Pancreas (tissue), 10 donors: ENCODE measurements around the gene CCDC38. TPM values are rescaled to one million over a fixed set of nuclear protein-coding genes. Genes with fewer than 3 reads are reported as not detected.
A peak's percentile ranks its signal among the peaks of the same experiment; 100 is the strongest.

Experiments used
- ATAC-seq, 4 donors: fragments of 200-7000 bp; cut with Tn5 transposase; one replicate each; pipeline versions ENCODE4 v1.8.0 to v1.9.1; 2020; ENCODE audit warnings: mild to moderate bottlenecking in 4 of 4, moderate library complexity in 4 of 4
- DNase-seq, 6 donors: peaks; one replicate each; pipeline ENCODE4 v3.0.0-alpha.2; 2020
- FAIRE-seq: peaks from 2 replicates; lab custom pipeline; 2012; peaks lifted over from hg19 to GRCh38; lab: Jason Lieb, UNC
- H3K27ac ChIP-seq, 4 donors: fragments of 200-600 bp; sonication (generic); 1 replicate in 3 of 4; 2 replicates in 1 of 4; pipeline versions ENCODE4 v1.5.0 to v1.8.0; 2020
- H3K27me3 ChIP-seq, 4 donors: fragments of 200-600 bp; one replicate each; pipeline ENCODE4 v1.8.0; 2021
- H3K36me3 ChIP-seq, 3 donors: fragments of 200-600 bp; sonication (generic) in 1 of 3; one replicate each; pipeline versions ENCODE4 v1.5.0 to v1.8.0; 2020 to 2021
- H3K4me1 ChIP-seq, 3 donors: fragments of 200-600 bp; one replicate each; pipeline ENCODE4 v1.8.0; 2021
- H3K4me3 ChIP-seq, 4 donors: fragments of 200-600 bp; sonication (generic) in 2 of 4; one replicate each; pipeline versions ENCODE4 v1.5.0 to v1.8.0; 2020 to 2021
- H3K9me3 ChIP-seq, 4 donors: fragments of 200-600 bp; one replicate each; pipeline ENCODE4 v1.8.0; 2021
- CTCF ChIP-seq, 4 donors: fragments of 200-600 bp; sonication (generic) in 3 of 4; IDR thresholded peaks; one replicate each; pipeline versions ENCODE4 v1.5.0 to v1.8.0; 2021; ENCODE audit warnings: antibody characterized with exemption in 4 of 4
- WGBS, 2 donors: extraction: QIAGEN DNeasy Blood & Tissue Kit; methylation state at CpG; one replicate each; pipeline ENCODE4 v1.1.7; 2013; 5-methylcytosine and 5-hydroxymethylcytosine counted together
- intact Hi-C, 3 donors: fragments of 100-400 bp; cut with DNase I; formaldehyde crosslinking; loops; one replicate each; pipeline versions ENCODE4 v1.11.1 to v1.14.2; 2022
- polyA plus RNA-seq, 2 donors: library from polyadenylated mRNA; stranded (reverse); fragments of 200-250 nt; gene quantifications; one replicate each; pipeline ENCODE4 v1.2.3, GENCODE V29; 2013
- total RNA-seq, 6 donors: library from RNA; stranded (reverse); fragmentation: NEBNext Ultra II Directional in 4 of 6; extraction: Animal tissue kit (Norgen Biotek cat#: 25700) in 4 of 6; gene quantifications; one replicate each; pipeline versions ENCODE4 v1.2.1 to v1.2.4, GENCODE V29; 2021 to 2023
- donor health status: healthy with polysubstance abuse.
- donor health status: DM: no; HTN: no; CAD: no; lungs with moderate emphysema.
- donor health status: DM: no; HTN: no; CAD: no.
- donor health status: control.
- donor health status: control.
- donor health status: Bipolar disorder and iron deficiency.
- donor health status: DM: yes; HTN: yes; CAD: no.
- donor health status: DM: no; HTN: no; CAD: no.
- donor health status: DM: no; HTN: no; CAD: no.
- donor health status: DM: yes; HTN: yes; CAD: no.

Gene CCDC38
- total and polyA plus RNA-seq, 8 donors: 0.05 TPM; not detected in 7

DNA sequence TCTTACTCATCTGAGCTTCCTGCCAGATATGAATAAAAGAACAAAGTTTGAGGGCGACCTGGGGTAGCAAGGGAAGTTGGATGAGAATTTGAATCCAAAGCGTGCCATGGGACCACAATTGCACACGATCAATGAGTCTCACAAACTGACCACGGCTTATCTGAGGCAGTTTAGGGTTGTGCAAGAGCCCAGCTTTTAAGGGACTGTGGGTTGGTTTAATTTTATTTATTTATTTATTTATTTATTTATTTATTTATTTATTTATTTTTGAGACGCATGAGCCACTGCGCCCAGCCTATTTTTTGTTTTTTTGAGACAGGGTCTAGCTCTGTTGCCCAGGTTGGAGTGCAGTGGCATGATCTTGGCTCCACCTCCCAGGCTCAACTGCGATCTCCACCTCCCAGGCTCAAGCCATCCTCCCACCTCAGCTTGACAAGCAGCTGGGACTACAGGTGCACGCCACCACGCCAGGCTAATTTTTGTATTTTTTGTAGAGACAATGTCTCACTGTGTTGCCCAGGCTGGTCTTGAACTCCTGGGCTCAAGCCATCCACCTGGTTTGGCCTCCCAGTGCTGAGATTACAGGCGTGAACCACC lies 1.8 kb upstream of the CCDC38 start:
- Histone ChIP-seq H3K27me3 (no peaks in the 10 kb centered on the region), H3K4me1 (peaks cover 0 to 7% (median 0%) of the 10 kb centered on the region in 3 donors), H3K9me3 (no peaks in the 10 kb centered on the region), H3K27ac (no peak overlapping the region), H3K36me3 (no peaks in the 10 kb centered on the region), H3K4me3 (peak overlapping the region in 1 of 4 donors; percentile 85)
- no peak for TF ChIP-seq CTCF (IDR thresholded peaks at IDR 0.05)
- intact Hi-C loops: no loop called here
- FAIRE-seq (no peak), ATAC-seq (no peak), DNase-seq (no peak)
- 81 to 85% methylated on average over 10 of the region's 10 CpGs for WGBS, 2 donors

DNA sequence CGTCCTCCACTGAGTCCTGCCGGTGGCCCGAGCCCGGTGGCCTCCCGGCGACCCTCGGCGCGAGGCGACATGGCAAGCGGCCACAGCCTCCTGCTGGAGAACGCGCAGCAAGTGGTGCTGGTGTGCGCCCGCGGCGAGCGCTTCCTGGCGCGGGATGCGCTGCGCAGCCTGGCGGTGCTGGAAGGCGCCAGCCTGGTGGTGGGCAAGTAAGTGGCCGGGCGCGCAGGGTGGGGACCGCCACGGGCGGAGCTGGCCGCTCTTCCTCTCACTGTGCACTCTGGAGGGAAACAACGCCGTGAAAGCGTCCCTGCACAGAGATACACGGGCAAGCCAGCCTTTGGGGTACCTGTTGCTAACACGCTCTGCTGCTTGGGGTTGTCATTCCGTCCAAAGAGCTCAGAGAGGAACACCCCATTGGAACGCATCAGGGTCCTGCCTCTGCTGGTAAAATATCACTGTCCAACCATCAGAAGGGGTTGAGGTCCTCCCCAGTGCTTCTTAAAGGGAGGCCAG lies 972 bp upstream of the CCDC38 start, which contains the start of gene AMDHD1:
TSS of gene AMDHD1 (plus strand) at position 2 of the 513 bp plus-strand sequence. CDS start at position 70, 68 bp downstream.
- no peak for FAIRE-seq
- H3K27me3 ChIP-seq: no peaks in the 10 kb centered on the region
- peak within 1 kb of the TSS; percentile 61 to 89 (median 79) for H3K27ac ChIP-seq
- peak in 5 of 6 donors; percentile 34 to 85 (median 58) for DNase-seq
- ATAC-seq: peak; percentile 64 to 81 (median 70)
- intact Hi-C loops: no loop called here
- peak in 2 of 4 donors; percentile 7 to 10 for TF ChIP-seq CTCF (IDR thresholded peaks at IDR 0.05)
- H3K4me3 ChIP-seq: peak within 1 kb of the TSS; percentile 63 to 85 (median 73)
- no peaks in the 10 kb centered on the region for H3K36me3 ChIP-seq
- peaks cover 0 to 7% (median 0%) of the 10 kb centered on the region in 3 donors for H3K4me1 ChIP-seq
- H3K9me3 ChIP-seq: no peaks in the 10 kb centered on the region
- 0 to 1% methylated on average over 38 of the region's 38 CpGs for WGBS, 2 donors

GRCh38 chr12:95942101-95942523 lies 302 bp downstream of the CCDC38 start:
- TF ChIP-seq CTCF (IDR thresholded peaks at IDR 0.05): no peak
- DNase-seq (no peak), FAIRE-seq (no peak), ATAC-seq (peak in 2 of 4 donors; percentile 6 to 9)
- 4 to 8% methylated on average over 13 of the region's 13 CpGs for WGBS, 2 donors
- Histone ChIP-seq H3K4me1 (peaks cover 0 to 7% (median 0%) of the 10 kb centered on the region in 3 donors), H3K4me3 (peak overlapping the region; percentile 63 to 85 (median 73)), H3K9me3 (no peaks in the 10 kb centered on the region), H3K27me3 (no peaks in the 10 kb centered on the region), H3K27ac (peak overlapping the region; percentile 61 to 89 (median 79)), H3K36me3 (no peaks in the 10 kb centered on the region)
- intact Hi-C loops: no loop called here

DNA sequence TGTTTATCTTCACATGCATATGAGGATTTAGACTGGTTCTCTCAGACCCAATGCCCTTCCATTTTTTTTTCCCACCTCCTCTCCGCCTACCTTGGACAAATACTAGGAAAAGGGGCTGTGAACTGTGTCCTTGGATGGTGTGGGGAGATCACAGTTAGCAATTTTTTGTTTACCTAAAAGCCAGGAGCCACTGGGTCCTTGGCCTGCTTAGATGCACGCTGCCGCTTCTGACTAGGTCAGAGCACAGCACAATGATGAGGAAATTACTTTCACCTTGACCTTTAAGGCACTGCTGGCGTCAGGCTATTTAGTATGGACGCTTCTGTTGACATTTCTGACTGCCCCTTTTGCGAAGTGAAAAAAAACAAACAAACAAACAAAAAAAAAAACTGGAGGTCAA lies 1.9 kb downstream of the CCDC38 start:
- peaks cover 0 to 7% (median 0%) of the 10 kb centered on the region in 3 donors for H3K4me1 ChIP-seq
- FAIRE-seq (no peak), ATAC-seq (no peak), DNase-seq (no peak)
- no peaks in the 10 kb centered on the region for H3K27me3 ChIP-seq
- H3K36me3 ChIP-seq: no peaks in the 10 kb centered on the region
- H3K4me3 ChIP-seq: no peak overlapping the region
- 51 to 55% methylated on average over 6 of the region's 6 CpGs for WGBS, 2 donors
- H3K27ac ChIP-seq: no peak overlapping the region
- TF ChIP-seq CTCF (IDR thresholded peaks at IDR 0.05): no peak
- H3K9me3 ChIP-seq: no peaks in the 10 kb centered on the region
- intact Hi-C loops: no loop called here

DNA sequence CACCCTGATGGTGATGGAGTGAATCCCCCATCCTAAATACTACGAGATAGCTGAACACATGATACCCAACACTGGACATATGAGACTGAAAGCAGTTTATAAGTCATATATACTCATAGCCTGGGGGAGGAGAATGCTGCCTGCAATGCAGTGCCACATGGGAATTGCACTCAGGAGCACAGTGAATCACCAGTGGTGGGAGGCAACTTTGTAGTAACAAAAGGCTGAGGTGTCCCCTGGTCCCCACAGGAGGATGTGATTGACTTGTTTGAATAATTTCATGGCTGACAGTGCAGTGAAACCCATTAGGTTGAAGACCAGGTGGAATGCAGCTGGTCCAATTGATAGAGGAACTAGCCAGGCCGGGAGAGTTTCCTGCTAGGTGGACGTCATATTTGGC lies 20.2 kb downstream of the CCDC38 start:
- DNase-seq: no peak
- no peak overlapping the region for H3K27ac ChIP-seq
- no peak for TF ChIP-seq CTCF (IDR thresholded peaks at IDR 0.05)
- H3K9me3 ChIP-seq: no peaks in the 10 kb centered on the region
- H3K27me3 ChIP-seq: no peaks in the 10 kb centered on the region
- H3K4me1 ChIP-seq: no peaks in the 10 kb centered on the region
- FAIRE-seq: no peak
- no peaks in the 10 kb centered on the region for H3K36me3 ChIP-seq
- no peak overlapping the region for H3K4me3 ChIP-seq
- intact Hi-C loops: loop anchor here in 1 of 3 donors (10.0 kb wide), 1 partner anchor 73 kb away; the partner anchor contains the start of gene HAL
- ATAC-seq: no peak
- 59 to 64% methylated on average over 3 of the region's 3 CpGs for WGBS, 2 donors
